ENCODE results near the gene DNAJC5G. TPM values are rescaled to one million over a fixed set of nuclear protein-coding genes. Genes with fewer than 3 reads are reported as not detected.

DNAJC5G gene
- total RNA-seq (2022; extraction: Qiagen RNA extraction) = not detected in 5 replicates

GRCh38 chr2:27275211-27276150 lies at the start of gene DNAJC5G:
TSS of gene DNAJC5G (plus strand) at chr2:27275433. CDS start at chr2:27276729, 1,296 bp downstream.

GRCh38 chr2:27262379-27263286 lies 12.6 kb upstream of the DNAJC5G start, which contains the start of gene SLC30A3:
TSS of gene SLC30A3 (minus strand) at chr2:27263047. CDS start at chr2:27262906, 141 bp downstream.

GRCh38 chr2:27281855-27282559 lies 6.8 kb downstream of the DNAJC5G start, which contains the start of gene TRIM54:
TSS of gene TRIM54 (plus strand) at chr2:27282429. CDS start at chr2:27282732, 303 bp downstream.

GRCh38 chr2:27308359-27308881 lies 33.2 kb downstream of the DNAJC5G start, which contains the start of gene UCN:
TSS of gene UCN (minus strand) at chr2:27308445. CDS start at chr2:27307895, 550 bp downstream.

GRCh38 chr2:27322766-27323595 lies 47.7 kb downstream of the DNAJC5G start, which contains the start of gene MPV17:
TSS of gene MPV17 (minus strand) at chr2:27323097. CDS start at chr2:27322517, 580 bp downstream.

Other genes with a start within 250 kb of the DNAJC5G start
- 57.8 to 71.3 TPM (median 65.2 TPM) in 5 replicates for gene TMEM214, start 242.5 kb upstream of the DNAJC5G start, total RNA-seq (2022; extraction: Qiagen RNA extraction)
- gene AGBL5, start 223.8 kb upstream of the DNAJC5G start, total RNA-seq (2022; extraction: Qiagen RNA extraction) = 29.1 to 31.8 TPM (median 31.1 TPM) in 5 replicates
- 548 to 576 TPM (median 560 TPM) in 5 replicates for gene OST4, start 203.8 kb upstream of the DNAJC5G start, total RNA-seq (2022; extraction: Qiagen RNA extraction)
- gene EMILIN1, start 196.8 kb upstream of the DNAJC5G start, total RNA-seq (2022; extraction: Qiagen RNA extraction) = 0.21 to 0.56 TPM (median 0.46 TPM) in 5 replicates
- 7.2 to 11.4 TPM (median 9.8 TPM) in 5 replicates for gene KHK, start 188.7 kb upstream of the DNAJC5G start, total RNA-seq (2022; extraction: Qiagen RNA extraction)
- gene CGREF1, start 156.3 kb upstream of the DNAJC5G start, total RNA-seq (2022; extraction: Qiagen RNA extraction) = 6.8 to 7.9 TPM (median 7.3 TPM) in 5 replicates
- gene ABHD1, start 151.6 kb upstream of the DNAJC5G start, total RNA-seq (2022; extraction: Qiagen RNA extraction) = 1.3 to 1.6 TPM (median 1.3 TPM) in 5 replicates
- 44.7 to 60.6 TPM (median 57.0 TPM) in 5 replicates for gene PREB, start 140.8 kb upstream of the DNAJC5G start, total RNA-seq (2022; extraction: Qiagen RNA extraction)
- gene PRR30, start 136.0 kb upstream of the DNAJC5G start, total RNA-seq (2022; extraction: Qiagen RNA extraction) = not detected in 5 replicates
- not detected in 5 replicates for gene TCF23, start 126.4 kb upstream of the DNAJC5G start, total RNA-seq (2022; extraction: Qiagen RNA extraction)
- 211 to 221 TPM (median 213 TPM) in 5 replicates for gene ATRAID, start 63.4 kb upstream of the DNAJC5G start, total RNA-seq (2022; extraction: Qiagen RNA extraction)
- gene SLC5A6, start 63.2 kb upstream of the DNAJC5G start, total RNA-seq (2022; extraction: Qiagen RNA extraction) = 56.8 to 66.0 TPM (median 63.6 TPM) in 5 replicates
- 49.7 to 63.9 TPM (median 61.7 TPM) in 5 replicates for gene CAD, start 58.1 kb upstream of the DNAJC5G start, total RNA-seq (2022; extraction: Qiagen RNA extraction)
- gene SLC30A3, start 12.4 kb upstream of the DNAJC5G start, total RNA-seq (2022; extraction: Qiagen RNA extraction) = 2.6 to 3.4 TPM (median 3.2 TPM) in 5 replicates
- 0.82 to 1.2 TPM (median 0.95 TPM) in 5 replicates for gene TRIM54, start 7.0 kb downstream of the DNAJC5G start, total RNA-seq (2022; extraction: Qiagen RNA extraction)
- 1.2 to 2.5 TPM (median 1.8 TPM) in 5 replicates for gene UCN, start 33.0 kb downstream of the DNAJC5G start, total RNA-seq (2022; extraction: Qiagen RNA extraction)
- gene MPV17, start 47.7 kb downstream of the DNAJC5G start, total RNA-seq (2022; extraction: Qiagen RNA extraction) = 71.0 to 91.6 TPM (median 84.4 TPM) in 5 replicates
- 56.0 to 61.4 TPM (median 59.5 TPM) in 5 replicates for gene GTF3C2, start 81.3 kb downstream of the DNAJC5G start, total RNA-seq (2022; extraction: Qiagen RNA extraction)
- gene EIF2B4, start 94.9 kb downstream of the DNAJC5G start, total RNA-seq (2022; extraction: Qiagen RNA extraction) = 52.8 to 60.6 TPM (median 55.7 TPM) in 5 replicates
- 135 to 144 TPM (median 142 TPM) in 5 replicates for gene SNX17, start 95.2 kb downstream of the DNAJC5G start, total RNA-seq (2022; extraction: Qiagen RNA extraction)
- gene ZNF513, start 105.3 kb downstream of the DNAJC5G start, total RNA-seq (2022; extraction: Qiagen RNA extraction) = 11.8 to 14.7 TPM (median 13.8 TPM) in 5 replicates
- 156 to 166 TPM (median 158 TPM) in 5 replicates for gene PPM1G, start 134.2 kb downstream of the DNAJC5G start, total RNA-seq (2022; extraction: Qiagen RNA extraction)
- 122 to 134 TPM (median 129 TPM) in 5 replicates for gene NRBP1, start 153.2 kb downstream of the DNAJC5G start, total RNA-seq (2022; extraction: Qiagen RNA extraction)
- gene KRTCAP3, start 166.9 kb downstream of the DNAJC5G start, total RNA-seq (2022; extraction: Qiagen RNA extraction) = 0.47 to 0.72 TPM (median 0.61 TPM) in 4 of 5 replicates, not detected in the other
- 7.7 to 8.7 TPM (median 8.3 TPM) in 5 replicates for gene IFT172, start 214.3 kb downstream of the DNAJC5G start, total RNA-seq (2022; extraction: Qiagen RNA extraction)
- 4.2 to 5.4 TPM (median 4.5 TPM) in 5 replicates for gene FNDC4, start 219.8 kb downstream of the DNAJC5G start, total RNA-seq (2022; extraction: Qiagen RNA extraction)
- 0.10 to 0.42 TPM (median 0.32 TPM) in 5 replicates for gene GCKR, start 221.4 kb downstream of the DNAJC5G start, total RNA-seq (2022; extraction: Qiagen RNA extraction)